Kidney (tissue), 14 donors: ENCODE results near the gene GK2. TPM values are rescaled to one million over a fixed set of nuclear protein-coding genes. Genes with fewer than 3 reads are reported as not detected.

Source experiments
- DNase-seq, 5 donors: peaks; one replicate each; pipeline ENCODE4 v3.0.0-alpha.2; 2013 to 2020
- FAIRE-seq: peaks from 2 replicates; lab custom pipeline; 2012; peaks lifted over from hg19 to GRCh38; lab: Jason Lieb, UNC
- H3K27ac ChIP-seq, 2 donors: one replicate each; pipeline ENCODE4 v1.7.0; 2013; ENCODE audit warnings: low read depth in 2 of 2, low read length in 2 of 2, inconsistent platforms in 1 of 2
- H3K27me3 ChIP-seq: one replicate; pipeline ENCODE4 v1.7.1; 2013; ENCODE audit warnings: low read length, inconsistent platforms; ENCODE audit not compliant: control insufficient read depth, insufficient read depth
- H3K36me3 ChIP-seq, 3 donors: one replicate each; pipeline versions ENCODE4 v1.7.0 to v1.7.1; 2013; ENCODE audit warnings: low read length in 3 of 3, control low read depth in 1 of 3, inconsistent platforms in 1 of 3; ENCODE audit not compliant: insufficient read depth in 3 of 3, control insufficient read depth in 2 of 3
- H3K4me1 ChIP-seq, 3 donors: one replicate each; pipeline versions ENCODE4 v1.7.0 to v1.7.1; 2013; ENCODE audit warnings: low read length in 3 of 3, inconsistent platforms in 1 of 3, low read depth in 1 of 3; ENCODE audit not compliant: control insufficient read depth in 2 of 3, insufficient read depth in 2 of 3
- H3K4me3 ChIP-seq, 3 donors: one replicate each; pipeline versions ENCODE4 v1.7.0 to v1.8.1; 2013; ENCODE audit warnings: low read length in 3 of 3, control low read depth in 1 of 3, inconsistent platforms in 1 of 3
- H3K9ac ChIP-seq, 3 donors: one replicate each; pipeline versions ENCODE4 v1.7.0 to v1.7.1; 2013; ENCODE audit warnings: low read length in 3 of 3, control low read depth in 1 of 3, inconsistent platforms in 1 of 3
- H3K9me3 ChIP-seq, 3 donors: one replicate each; pipeline versions ENCODE4 v1.7.0 to v1.7.1; 2013; ENCODE audit warnings: low read length in 3 of 3, control low read depth in 1 of 3, inconsistent platforms in 1 of 3; ENCODE audit not compliant: control insufficient read depth in 2 of 3, insufficient read depth in 1 of 3
- intact Hi-C: fragments of 100-400 bp; cut with DNase I; formaldehyde crosslinking; loops from one replicate; pipeline ENCODE4 v1.11.1; 2022
- polyA plus RNA-seq: library from polyadenylated mRNA; stranded (reverse); fragments of 350-450 nt; fragmentation: Illumina TruSeq; extraction: RNeasy Lipid Tissue Mini Kit (QIAGEN cat#74804); gene quantifications from one replicate; pipeline ENCODE4 v1.2.3, GENCODE V29; 2014; ENCODE audit warnings: low read depth, low replicate concordance; ENCODE audit not compliant: insufficient read depth
- total RNA-seq: library from RNA; stranded (reverse); fragmentation: NEBNext Ultra II Directional; extraction: Animal tissue kit (Norgen Biotek cat#: 25700); gene quantifications from one replicate; pipeline ENCODE4 v1.2.1, GENCODE V29; 2021
- TF ChIP-seq, protein P1 (sequence below): IDR thresholded peaks from 3 replicates; pipeline ENCODE4 v1.5.1; 2012; ENCODE audit warnings: mild to moderate bottlenecking, moderate library complexity, borderline replicate concordance; ENCODE audit not compliant: insufficient read depth; ENCODE audit errors: extremely low read depth
- donor health status: control.
- donor health status: control.
- donor health status: control.
- donor health status: control.
- donor health status: control.
- donor health status: DM: yes; HTN: yes; CAD: no.
- donor health status: Normal renal cell carcinoma (clear cell type).

The GK2 gene
- total and polyA plus RNA-seq, 2 donors from 2014 or later, result not detected

DNA sequence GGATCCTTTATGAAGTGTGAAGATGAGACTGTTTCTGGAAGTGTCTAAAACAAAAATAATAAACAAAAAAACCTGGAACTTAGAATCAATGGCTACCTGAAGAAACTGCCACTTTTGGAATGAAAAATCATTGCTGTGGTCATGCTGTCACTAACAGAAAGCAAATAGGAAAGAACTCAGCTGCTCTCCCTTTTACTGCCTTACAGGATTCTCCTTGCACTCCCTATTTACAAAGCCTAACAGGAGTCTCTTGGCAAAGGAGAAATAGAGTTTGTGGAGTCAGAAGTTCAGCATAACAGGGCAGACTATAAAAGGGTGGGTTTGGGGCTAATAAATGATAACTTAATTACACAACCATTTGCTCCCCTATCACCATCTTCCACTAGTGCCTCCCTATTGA, 19.0 kb upstream of the GK2 start:
- intact Hi-C loops, result no loop called here
- TF ChIP-seq, protein P1, sequence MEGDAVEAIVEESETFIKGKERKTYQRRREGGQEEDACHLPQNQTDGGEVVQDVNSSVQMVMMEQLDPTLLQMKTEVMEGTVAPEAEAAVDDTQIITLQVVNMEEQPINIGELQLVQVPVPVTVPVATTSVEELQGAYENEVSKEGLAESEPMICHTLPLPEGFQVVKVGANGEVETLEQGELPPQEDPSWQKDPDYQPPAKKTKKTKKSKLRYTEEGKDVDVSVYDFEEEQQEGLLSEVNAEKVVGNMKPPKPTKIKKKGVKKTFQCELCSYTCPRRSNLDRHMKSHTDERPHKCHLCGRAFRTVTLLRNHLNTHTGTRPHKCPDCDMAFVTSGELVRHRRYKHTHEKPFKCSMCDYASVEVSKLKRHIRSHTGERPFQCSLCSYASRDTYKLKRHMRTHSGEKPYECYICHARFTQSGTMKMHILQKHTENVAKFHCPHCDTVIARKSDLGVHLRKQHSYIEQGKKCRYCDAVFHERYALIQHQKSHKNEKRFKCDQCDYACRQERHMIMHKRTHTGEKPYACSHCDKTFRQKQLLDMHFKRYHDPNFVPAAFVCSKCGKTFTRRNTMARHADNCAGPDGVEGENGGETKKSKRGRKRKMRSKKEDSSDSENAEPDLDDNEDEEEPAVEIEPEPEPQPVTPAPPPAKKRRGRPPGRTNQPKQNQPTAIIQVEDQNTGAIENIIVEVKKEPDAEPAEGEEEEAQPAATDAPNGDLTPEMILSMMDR, result no peak
- Histone ChIP-seq H3K9ac (no peak overlapping the region), H3K36me3 (no peaks in the 10 kb centered on the region), H3K27ac (no peak overlapping the region), H3K4me1 (no peaks in the 10 kb centered on the region), H3K27me3 (no peaks in the 10 kb centered on the region), H3K9me3 (no peaks in the 10 kb centered on the region), H3K4me3 (no peak overlapping the region)
- FAIRE-seq, result no peak
- DNase-seq, result peak in 1 of 5 donors; percentile 22

DNA sequence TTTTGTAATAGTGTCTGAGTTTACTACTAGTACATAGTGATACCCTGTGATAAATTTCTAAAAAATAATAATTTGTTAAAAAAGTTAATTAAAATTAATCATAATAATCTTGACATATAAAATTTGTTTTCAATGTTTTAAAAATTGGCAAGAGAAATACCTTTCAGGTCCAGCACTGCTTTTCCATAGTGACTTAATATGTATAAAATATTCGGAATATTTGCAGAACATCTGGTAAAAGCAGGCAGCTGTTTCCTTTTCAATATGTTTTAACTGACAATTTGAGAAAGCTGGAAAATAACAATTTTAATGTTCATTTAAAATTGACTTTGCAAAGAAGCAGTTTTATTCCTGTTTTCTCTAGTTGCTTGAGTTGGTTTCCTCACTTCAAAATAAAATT, 17.6 kb upstream of the GK2 start:
- TF ChIP-seq, protein P1, result no peak
- H3K27me3 ChIP-seq, result no peaks in the 10 kb centered on the region
- no peaks in the 10 kb centered on the region for H3K4me1 ChIP-seq
- FAIRE-seq (peak; percentile 38), DNase-seq (no peak)
- H3K9ac ChIP-seq, result no peak overlapping the region
- H3K27ac ChIP-seq, result no peak overlapping the region
- intact Hi-C loops, result no loop called here
- H3K9me3 ChIP-seq, result no peaks in the 10 kb centered on the region
- H3K36me3 ChIP-seq, result no peaks in the 10 kb centered on the region
- no peak overlapping the region for H3K4me3 ChIP-seq

DNA sequence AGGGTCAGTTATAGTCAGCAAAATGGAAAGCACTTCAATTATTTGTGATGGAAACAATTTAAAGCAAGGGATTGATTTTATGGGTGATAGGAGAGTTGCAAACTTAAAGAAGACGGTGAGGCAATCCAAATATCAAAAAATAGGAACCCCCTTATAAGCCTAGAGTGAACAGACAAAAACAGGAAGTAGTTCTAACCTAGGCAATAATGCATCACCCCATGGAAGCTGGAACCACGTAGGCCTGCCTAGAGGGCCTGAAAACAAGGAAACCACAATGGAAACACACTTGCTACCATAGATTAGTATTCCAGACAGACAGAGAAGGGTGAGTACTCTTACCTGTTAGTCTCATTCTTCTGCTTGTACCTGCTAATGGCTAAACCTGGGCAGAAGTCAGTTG, 13.5 kb upstream of the GK2 start:
- Histone ChIP-seq H3K9me3 (peaks cover 0 to 3% (median 0%) of the 10 kb centered on the region in 3 donors), H3K27ac (no peak overlapping the region), H3K4me1 (no peaks in the 10 kb centered on the region), H3K27me3 (no peaks in the 10 kb centered on the region), H3K36me3 (no peaks in the 10 kb centered on the region), H3K4me3 (no peak overlapping the region), H3K9ac (no peak overlapping the region)
- DNase-seq, result no peak
- intact Hi-C loops, result no loop called here
- TF ChIP-seq, protein P1, result no peak
- no peak for FAIRE-seq

DNA sequence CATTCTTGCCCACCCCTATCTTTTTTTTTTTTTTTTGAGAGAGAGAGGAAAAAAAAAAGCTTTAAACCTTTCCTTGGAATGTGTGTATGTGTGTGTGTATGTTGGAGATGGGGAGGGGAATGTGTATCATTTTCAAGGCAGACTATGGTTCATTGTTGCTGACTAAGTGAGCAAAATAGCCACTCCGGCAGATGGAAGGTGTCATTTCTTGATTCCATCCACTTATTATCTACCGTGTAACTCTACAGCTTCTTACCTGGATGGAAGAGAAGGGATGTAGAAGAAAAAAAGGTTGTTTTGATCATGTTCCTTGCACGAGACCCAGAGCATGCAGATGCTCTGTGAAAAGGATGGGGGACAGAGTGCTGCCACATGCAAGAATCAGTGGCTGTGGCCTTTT, 5.9 kb upstream of the GK2 start:
- FAIRE-seq, result no peak
- intact Hi-C loops, result no loop called here
- DNase-seq, result no peak

More for the DNA sequence above, 5.9 kb upstream of the GK2 start:
- no peaks in the 10 kb centered on the region for H3K9me3 ChIP-seq
- no peak overlapping the region for H3K4me3 ChIP-seq
- TF ChIP-seq, protein P1, result no peak
- H3K27ac ChIP-seq, result no peak overlapping the region
- no peaks in the 10 kb centered on the region for H3K36me3 ChIP-seq
- no peaks in the 10 kb centered on the region for H3K4me1 ChIP-seq
- no peak overlapping the region for H3K9ac ChIP-seq
- no peaks in the 10 kb centered on the region for H3K27me3 ChIP-seq
